HG03066 (cell line): ENCODE measurements around the gene SUPT3H.

Experiments
- ATAC-seq: cut with Tn5 transposase; IDR thresholded peaks from one replicate; pipeline ENCODE4 v1.9.1; 2021; ENCODE audit warnings: low read depth; ENCODE audit not compliant: unreplicated experiment

Gene SUPT3H

DNA sequence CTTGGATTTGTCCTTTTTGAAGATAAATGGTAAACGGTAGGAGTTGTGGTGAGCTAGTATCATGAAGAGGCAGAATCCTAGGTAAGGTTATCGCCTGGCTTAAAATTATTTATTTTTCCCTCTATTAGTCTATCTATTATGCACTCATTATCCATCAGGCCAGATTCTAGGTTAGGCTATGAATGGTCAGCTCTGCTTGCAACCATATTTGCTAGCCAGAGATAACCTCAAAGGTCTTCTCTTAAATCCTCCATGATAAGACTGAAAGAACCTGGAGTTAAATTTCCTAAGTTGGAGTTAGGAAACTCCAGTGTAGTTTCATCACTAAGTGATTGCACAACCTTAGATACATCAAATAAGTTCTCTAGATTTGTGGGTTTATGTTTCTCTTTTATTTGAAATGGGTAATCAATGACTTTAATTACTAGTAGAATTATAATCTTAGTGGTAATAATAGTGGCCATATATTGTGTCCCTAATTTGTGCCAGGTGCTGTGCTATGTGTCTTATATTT lies 351.7 kb downstream of the SUPT3H start:
- ATAC-seq: no peak

GRCh38 chr6:45024610-45025009 lies 353.1 kb downstream of the SUPT3H start:
- no peak for ATAC-seq

DNA sequence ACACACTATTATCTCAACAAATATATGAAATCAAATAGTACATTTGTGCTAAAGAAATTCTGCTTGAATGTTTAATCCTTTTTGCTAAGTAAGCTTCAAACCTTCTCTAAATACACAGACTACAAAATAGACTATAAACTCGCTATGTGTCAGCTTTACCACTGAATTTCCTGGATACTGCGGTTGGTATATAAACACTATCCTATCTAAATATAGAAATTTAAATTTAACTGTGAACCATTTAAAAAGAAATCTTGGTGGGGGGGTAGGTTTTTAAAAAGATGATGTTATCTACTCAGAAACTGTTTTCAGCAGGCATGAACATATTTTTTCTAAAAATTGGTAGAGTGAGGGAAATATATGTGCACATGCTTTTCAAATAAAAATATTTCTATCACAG lies 356.1 kb downstream of the SUPT3H start:
- ATAC-seq: no peak

GRCh38 chr6:45012687-45013086 lies 365.0 kb downstream of the SUPT3H start:
- ATAC-seq: no peak

GRCh38 chr6:45009576-45009975 lies 368.2 kb downstream of the SUPT3H start:
- no peak for ATAC-seq

DNA sequence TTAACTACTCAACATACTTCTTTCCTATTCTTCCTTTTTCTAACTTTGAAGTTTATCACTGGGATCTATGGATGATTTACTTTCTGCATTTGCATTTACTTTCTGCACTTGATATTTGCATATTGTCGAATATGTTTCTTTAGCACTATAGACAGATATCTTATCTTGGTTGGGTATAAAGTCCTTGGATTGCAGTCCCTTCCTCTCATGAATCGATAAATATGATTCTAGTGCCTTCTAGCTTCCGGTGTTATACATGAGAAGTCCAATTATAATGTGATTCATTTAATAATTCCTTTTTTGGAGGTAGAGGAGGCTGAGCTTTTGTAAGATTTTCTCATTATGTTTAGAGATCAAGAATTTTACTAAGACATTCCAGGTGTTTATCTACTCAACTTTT lies 370.8 kb downstream of the SUPT3H start:
- no peak for ATAC-seq

GRCh38 chr6:45003961-45004360 lies 373.8 kb downstream of the SUPT3H start:
- no peak for ATAC-seq

- ATAC-seq: no peak
Measured at GRCh38 chr6:45003387-45003786, 374.3 kb downstream of the SUPT3H start.

GRCh38 chr6:45002390-45003105 lies 375.2 kb downstream of the SUPT3H start:
- no peak for ATAC-seq

- peak; percentile 99 for ATAC-seq
Measured at GRCh38 chr6:45001663-45002062, 376.1 kb downstream of the SUPT3H start.

- ATAC-seq: no peak
Measured at GRCh38 chr6:45000833-45001232, 376.9 kb downstream of the SUPT3H start.

GRCh38 chr6:44999066-44999465 lies 378.7 kb downstream of the SUPT3H start:
- ATAC-seq: no peak

DNA sequence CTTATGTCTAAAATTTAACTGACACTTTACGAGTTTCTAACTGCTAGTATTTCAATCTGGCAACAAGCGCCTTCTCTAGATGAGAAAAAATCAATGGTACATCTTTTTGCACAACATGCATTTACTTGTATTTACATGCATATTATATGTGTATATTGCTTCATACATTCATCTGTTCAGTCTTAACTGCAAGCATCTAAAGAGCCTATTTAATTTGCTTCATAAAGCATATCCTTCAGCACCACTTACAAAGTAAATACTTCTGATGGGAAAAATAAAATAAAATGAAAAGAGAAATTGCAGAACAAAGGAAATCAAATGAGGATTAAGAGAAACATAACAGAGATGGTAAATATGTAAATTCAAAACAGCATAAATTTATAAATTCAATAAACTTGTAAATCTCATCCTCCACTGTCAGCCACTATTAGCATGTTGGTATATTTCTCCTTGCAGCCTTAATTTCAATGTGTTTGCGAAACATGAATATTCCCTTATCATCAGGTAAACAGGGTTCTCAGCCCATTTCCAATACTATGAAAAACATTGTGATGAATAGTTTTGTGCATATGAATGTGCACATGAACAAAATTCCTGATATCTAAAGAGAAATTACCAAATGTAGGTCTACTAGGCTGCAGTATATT lies 382.1 kb downstream of the SUPT3H start:
- no peak for ATAC-seq

DNA sequence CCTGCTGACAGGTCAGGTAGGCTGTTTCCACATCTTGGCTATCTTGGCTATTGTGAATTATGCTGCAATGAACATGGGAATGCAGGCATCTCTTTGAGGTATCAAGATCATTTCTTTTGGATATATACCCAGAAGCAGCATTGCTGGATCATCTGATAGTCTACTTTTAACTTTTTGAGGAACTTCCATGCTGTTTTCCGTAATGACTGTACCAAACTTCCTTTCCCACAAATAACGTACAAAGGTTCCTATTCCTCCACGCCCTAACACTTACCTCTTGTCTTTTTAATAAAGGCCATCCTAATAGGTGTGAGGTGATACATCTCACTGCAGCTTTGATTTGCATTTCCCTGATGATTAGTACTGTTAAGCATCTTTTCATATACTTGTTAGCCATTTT lies 388.3 kb downstream of the SUPT3H start:
- no peak for ATAC-seq

DNA sequence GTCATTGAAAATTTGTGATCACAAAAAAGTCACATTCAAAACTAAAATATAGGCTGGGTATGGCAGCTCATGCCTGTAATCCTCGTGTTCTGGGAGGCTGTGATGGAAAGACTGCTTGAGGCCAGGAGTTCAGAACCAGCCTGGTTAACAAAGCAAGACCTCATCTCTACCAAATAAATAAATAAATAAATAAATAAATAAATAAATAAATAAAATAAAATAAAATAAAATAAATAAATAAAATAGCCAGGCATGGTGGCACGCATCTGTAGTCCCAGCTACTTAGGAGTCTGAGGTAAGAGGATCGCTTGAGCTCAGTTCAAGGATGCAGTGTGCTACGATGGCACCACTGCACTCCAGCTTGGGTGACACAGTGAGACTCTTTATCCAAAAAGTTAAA lies 392.7 kb downstream of the SUPT3H start:
- ATAC-seq: no peak

DNA sequence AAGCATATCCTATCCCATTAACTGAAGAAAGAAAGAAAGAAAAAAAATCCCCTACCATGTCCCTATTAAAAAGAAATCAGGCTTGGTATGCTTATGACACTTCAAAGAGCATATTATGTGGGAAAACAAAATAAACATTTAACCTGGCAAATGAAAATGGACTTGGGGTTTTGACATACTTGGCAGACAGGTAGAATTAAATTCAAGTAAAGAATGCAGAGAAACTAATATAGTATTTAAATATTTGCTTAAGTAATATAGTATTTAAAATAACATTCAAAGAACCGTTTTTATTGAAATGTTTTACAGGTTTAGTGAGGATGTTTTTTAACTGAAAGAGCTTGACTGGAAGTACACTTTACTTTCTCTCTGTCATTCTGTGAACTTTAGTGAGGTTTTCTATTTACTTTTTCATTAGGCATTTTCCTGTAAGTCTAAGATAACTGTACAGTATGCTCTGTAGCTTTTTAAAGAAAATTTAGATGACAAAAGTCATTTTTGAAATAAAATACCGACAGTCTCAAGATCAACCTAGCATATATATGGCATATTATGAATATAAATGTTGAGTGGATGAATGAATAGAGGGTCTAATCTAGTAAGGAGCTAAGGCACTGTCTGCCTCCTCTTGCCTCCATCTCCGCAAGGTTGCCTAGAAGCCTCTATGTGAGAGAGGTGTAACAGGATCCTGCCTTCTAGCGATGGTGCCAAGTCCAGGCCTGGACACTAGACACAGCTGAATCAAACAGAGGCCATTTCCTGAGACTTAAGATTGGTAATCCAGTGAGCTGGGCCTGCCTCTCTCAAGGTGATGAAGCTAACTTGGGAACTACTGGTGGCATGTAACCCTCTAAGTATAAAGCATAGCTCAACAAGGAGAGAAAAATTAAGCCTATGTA lies 394.0 kb downstream of the SUPT3H start:
- no peak for ATAC-seq

DNA sequence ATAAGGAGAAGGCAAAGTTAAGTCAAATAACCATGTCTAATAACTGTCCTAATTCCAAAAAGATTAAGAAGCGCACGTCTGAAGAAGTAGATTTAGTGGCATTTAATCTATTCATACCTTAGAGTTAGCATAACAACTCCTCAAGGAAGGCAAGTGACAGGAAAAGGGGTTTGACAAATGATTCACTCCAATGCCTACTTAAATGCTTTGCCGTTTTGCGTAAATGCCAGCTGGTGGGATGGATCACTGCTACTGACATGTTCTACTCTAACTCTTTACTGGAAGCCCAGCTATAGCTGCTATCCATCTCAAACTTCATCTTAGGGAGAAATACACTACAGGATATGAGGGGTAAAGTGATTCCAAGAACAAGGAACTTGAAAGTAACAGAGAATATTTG lies 396.9 kb downstream of the SUPT3H start:
- ATAC-seq: no peak

DNA sequence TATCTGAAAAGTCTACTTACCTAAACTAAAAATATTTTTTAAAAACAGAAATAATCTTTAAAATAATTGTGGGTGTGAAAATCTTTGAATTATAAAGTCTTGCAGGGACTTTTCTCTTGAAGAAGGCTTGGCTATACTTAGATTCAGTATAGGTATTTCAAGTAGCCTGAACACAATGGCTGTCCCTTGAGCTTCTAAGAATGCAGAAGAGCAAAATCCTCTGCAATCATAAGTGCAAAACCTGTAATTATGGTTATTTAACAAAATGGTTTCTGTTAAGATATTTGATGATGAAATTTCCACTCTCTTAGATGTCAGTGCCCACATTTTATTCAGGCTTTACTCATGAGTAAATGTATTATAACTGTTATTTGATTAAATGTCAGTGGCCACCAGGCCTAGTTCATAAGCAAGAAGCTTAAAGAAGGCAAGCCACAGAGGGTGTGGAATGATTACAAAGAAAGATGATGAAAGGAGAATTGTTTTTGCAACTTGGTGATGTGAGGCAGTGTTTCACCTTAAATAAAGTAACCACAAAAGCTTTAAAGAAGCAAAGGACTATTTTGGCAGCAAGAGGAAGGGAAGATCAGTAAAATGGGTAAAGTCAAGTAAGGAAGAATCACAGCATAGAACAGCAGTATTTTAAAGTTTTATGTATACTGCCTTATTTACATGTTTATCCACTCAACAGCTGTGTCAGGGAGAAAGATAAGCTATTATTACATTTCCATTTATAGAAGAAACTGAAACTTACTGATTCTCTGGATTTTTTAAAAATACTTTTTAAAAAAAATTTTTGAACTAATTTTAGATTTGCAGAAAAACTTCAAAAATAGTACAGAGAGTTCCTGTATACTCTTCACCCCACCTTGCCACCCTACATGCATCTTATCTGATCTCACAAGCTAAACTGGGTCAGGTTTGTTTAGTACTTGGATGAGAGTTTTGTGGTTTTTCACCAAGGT lies 400.8 kb downstream of the SUPT3H start:
- ATAC-seq: no peak

- no peak for ATAC-seq
Measured at GRCh38 chr6:44974511-44974910, 403.2 kb downstream of the SUPT3H start.

DNA sequence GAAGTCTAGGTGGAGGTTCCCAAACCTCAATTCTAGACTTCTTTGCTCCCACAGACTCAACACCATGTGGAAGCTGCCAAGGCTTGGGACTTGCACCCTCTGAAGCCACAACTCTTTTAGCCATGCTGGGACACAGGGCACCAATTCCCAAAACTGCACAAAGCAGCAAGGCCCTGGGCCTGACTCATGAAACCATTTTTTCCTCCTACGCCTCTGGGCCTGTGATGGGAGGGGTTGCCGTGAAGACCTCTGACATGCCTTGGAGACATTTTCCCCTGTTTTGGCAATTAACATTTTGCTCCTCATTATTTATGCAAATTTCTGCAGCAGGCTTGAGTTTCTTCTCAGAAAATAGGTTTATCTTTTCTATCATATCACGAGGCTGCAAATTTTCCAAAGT lies 405.0 kb downstream of the SUPT3H start:
- no peak for ATAC-seq
